NCI-H1417 treated with DMSO at 0.1 percent for 48 hours (cell line): ENCODE measurements around the gene CHMP3.
"Not testable (repeated sequence)": the region's sequence is repeated elsewhere in the genome, so short reads cannot be mapped to it uniquely, and the experiment has no call there.

Experiments used
- DNase-seq: peaks from one replicate; lab custom pipeline; 2025; lab: John Stamatoyannopoulos, UW

Gene CHMP3

GRCh38 chr2:86507600-86507999 lies 55.6 kb downstream of the CHMP3 start:
- DNase-seq: no peak

- DNase-seq: no peak
Measured at GRCh38 chr2:86500325-86501083, 62.7 kb downstream of the CHMP3 start.

GRCh38 chr2:86499326-86499725 lies 63.9 kb downstream of the CHMP3 start:
- no peak for DNase-seq

- no peak for DNase-seq
Measured at GRCh38 chr2:86498468-86499260, 64.6 kb downstream of the CHMP3 start.

GRCh38 chr2:86496391-86496790 lies 66.9 kb downstream of the CHMP3 start:
- not testable (repeated sequence) for DNase-seq

- no peak for DNase-seq
Measured at GRCh38 chr2:86492048-86492453, 71.2 kb downstream of the CHMP3 start.

GRCh38 chr2:86491088-86491487 lies 72.2 kb downstream of the CHMP3 start:
- DNase-seq: no peak

GRCh38 chr2:86490245-86490644 lies 73.0 kb downstream of the CHMP3 start:
- DNase-seq: no peak

GRCh38 chr2:86489542-86489941 lies 73.7 kb downstream of the CHMP3 start:
- no peak for DNase-seq

- DNase-seq: no peak
Measured at GRCh38 chr2:86488561-86489250, 74.5 kb downstream of the CHMP3 start.

- DNase-seq: no peak
Measured at GRCh38 chr2:86487062-86487461, 76.2 kb downstream of the CHMP3 start.

- no peak for DNase-seq
Measured at GRCh38 chr2:86485802-86486201, 77.4 kb downstream of the CHMP3 start.

- DNase-seq: no peak
Measured at GRCh38 chr2:86485103-86485502, 78.1 kb downstream of the CHMP3 start.

- no peak for DNase-seq
Measured at GRCh38 chr2:86484385-86484784, 78.9 kb downstream of the CHMP3 start.

- no peak for DNase-seq
Measured at GRCh38 chr2:86482034-86482433, 81.2 kb downstream of the CHMP3 start.

GRCh38 chr2:86480105-86480504 lies 83.1 kb downstream of the CHMP3 start:
- no peak for DNase-seq

GRCh38 chr2:86477349-86477748 lies 85.9 kb downstream of the CHMP3 start:
- DNase-seq: no peak

GRCh38 chr2:86476918-86477317 lies 86.3 kb downstream of the CHMP3 start:
- DNase-seq: no peak

GRCh38 chr2:86476092-86476491 lies 87.2 kb downstream of the CHMP3 start:
- no peak for DNase-seq

GRCh38 chr2:86471637-86472036 lies 91.6 kb downstream of the CHMP3 start:
- DNase-seq: no peak

GRCh38 chr2:86470890-86471289 lies 92.4 kb downstream of the CHMP3 start:
- DNase-seq: no peak

GRCh38 chr2:86468162-86469033 lies 94.8 kb downstream of the CHMP3 start:
- no peak for DNase-seq
